ENCODE data around the gene KCNK4. TPM values are rescaled to one million over a fixed set of nuclear protein-coding genes. Genes with fewer than 3 reads are reported as not detected.
A peak's percentile ranks its signal among the peaks of the same experiment; 100 is the strongest.

KCNK4 gene
- total RNA-seq, 2 donors from 2014 or later = not detected

- TF ChIP-seq, protein P1, sequence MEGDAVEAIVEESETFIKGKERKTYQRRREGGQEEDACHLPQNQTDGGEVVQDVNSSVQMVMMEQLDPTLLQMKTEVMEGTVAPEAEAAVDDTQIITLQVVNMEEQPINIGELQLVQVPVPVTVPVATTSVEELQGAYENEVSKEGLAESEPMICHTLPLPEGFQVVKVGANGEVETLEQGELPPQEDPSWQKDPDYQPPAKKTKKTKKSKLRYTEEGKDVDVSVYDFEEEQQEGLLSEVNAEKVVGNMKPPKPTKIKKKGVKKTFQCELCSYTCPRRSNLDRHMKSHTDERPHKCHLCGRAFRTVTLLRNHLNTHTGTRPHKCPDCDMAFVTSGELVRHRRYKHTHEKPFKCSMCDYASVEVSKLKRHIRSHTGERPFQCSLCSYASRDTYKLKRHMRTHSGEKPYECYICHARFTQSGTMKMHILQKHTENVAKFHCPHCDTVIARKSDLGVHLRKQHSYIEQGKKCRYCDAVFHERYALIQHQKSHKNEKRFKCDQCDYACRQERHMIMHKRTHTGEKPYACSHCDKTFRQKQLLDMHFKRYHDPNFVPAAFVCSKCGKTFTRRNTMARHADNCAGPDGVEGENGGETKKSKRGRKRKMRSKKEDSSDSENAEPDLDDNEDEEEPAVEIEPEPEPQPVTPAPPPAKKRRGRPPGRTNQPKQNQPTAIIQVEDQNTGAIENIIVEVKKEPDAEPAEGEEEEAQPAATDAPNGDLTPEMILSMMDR (IDR thresholded peaks at IDR 0.05) = no peak
- Histone ChIP-seq H3K36me3 (no peaks in the 10 kb centered on the region), H3K27ac (no peak overlapping the region), H3K9me3 (no peaks in the 10 kb centered on the region), H3K4me1 (ENCODE audit: control insufficient read depth in 1 of 2, low read depth in 2 of 2) (peaks cover 15 to 19% of the 10 kb centered on the region in 2 donors), H3K27me3 (replicated peaks; ENCODE audit: insufficient read depth) (peaks cover 21% of the 10 kb centered on the region), H3K4me3 (peak overlapping the region; percentile 61)
- no peak for ATAC-seq (ENCODE audit: insufficient number of reproducible peaks, low FRiP score, low read depth)
- DNase-seq (ENCODE audit: low spot score) = no peak
Observed at GRCh38 chr11:64292460-64293254, 1.6 kb downstream of the KCNK4 start.

DNA sequence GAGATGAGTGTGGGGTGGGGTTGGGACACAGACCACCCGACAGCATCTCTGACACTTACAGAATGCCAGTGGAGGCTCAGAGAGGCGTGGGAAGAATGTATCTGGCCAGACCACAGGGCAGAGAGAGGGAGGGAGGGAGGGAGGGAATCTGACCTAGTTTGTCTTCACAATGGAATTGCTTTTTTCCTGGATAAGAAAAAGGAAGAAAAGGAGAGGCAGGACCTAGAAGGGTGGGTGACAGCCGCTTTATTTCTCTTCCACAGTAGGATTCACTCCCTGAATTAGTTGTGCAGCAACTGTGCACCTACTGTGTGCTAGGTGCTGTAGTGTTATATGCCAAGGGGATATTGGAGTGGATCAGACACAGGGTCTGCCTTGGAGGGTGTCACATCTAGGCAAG is 3.7 kb downstream of the KCNK4 start:
- no peak for DNase-seq (ENCODE audit: low spot score)
- no peak overlapping the region for H3K4me3 ChIP-seq
- ATAC-seq (ENCODE audit: insufficient number of reproducible peaks, low FRiP score, low read depth) = no peak
- TF ChIP-seq, protein P1 (IDR thresholded peaks at IDR 0.05) = no peak
- peaks cover 30% of the 10 kb centered on the region for H3K27me3 ChIP-seq (replicated peaks; ENCODE audit: insufficient read depth)
- peaks cover 19 to 28% of the 10 kb centered on the region in 2 donors for H3K4me1 ChIP-seq (ENCODE audit: control insufficient read depth in 1 of 2, low read depth in 2 of 2)
- H3K36me3 ChIP-seq = no peaks in the 10 kb centered on the region
- no peaks in the 10 kb centered on the region for H3K9me3 ChIP-seq
- no peak overlapping the region for H3K27ac ChIP-seq

- ATAC-seq (ENCODE audit: insufficient number of reproducible peaks, low FRiP score, low read depth) = no peak
- TF ChIP-seq, protein P1 (IDR thresholded peaks at IDR 0.05) = no peak
- H3K27me3 ChIP-seq (replicated peaks; ENCODE audit: insufficient read depth) = peaks cover 30% of the 10 kb centered on the region
- no peak overlapping the region for H3K27ac ChIP-seq
- DNase-seq (ENCODE audit: low spot score) = no peak
- no peaks in the 10 kb centered on the region for H3K9me3 ChIP-seq
- H3K4me1 ChIP-seq (ENCODE audit: control insufficient read depth in 1 of 2, low read depth in 2 of 2) = peaks cover 26 to 38% of the 10 kb centered on the region in 2 donors
- no peaks in the 10 kb centered on the region for H3K36me3 ChIP-seq
- H3K4me3 ChIP-seq = no peak overlapping the region
Observed at GRCh38 chr11:64295760-64296159, 4.7 kb downstream of the KCNK4 start.

GRCh38 chr11:64296236-64296635 is 5.1 kb downstream of the KCNK4 start:
- TF ChIP-seq, protein P1 (IDR thresholded peaks at IDR 0.05) = no peak
- no peaks in the 10 kb centered on the region for H3K36me3 ChIP-seq
- ATAC-seq (ENCODE audit: insufficient number of reproducible peaks, low FRiP score, low read depth) (no peak), DNase-seq (ENCODE audit: low spot score) (no peak)
- H3K27me3 ChIP-seq (replicated peaks; ENCODE audit: insufficient read depth) = peaks cover 30% of the 10 kb centered on the region
- no peak overlapping the region for H3K27ac ChIP-seq
- no peak overlapping the region for H3K4me3 ChIP-seq
- peaks cover 27 to 41% of the 10 kb centered on the region in 2 donors for H3K4me1 ChIP-seq (ENCODE audit: control insufficient read depth in 1 of 2, low read depth in 2 of 2)
- H3K9me3 ChIP-seq = no peaks in the 10 kb centered on the region

DNA sequence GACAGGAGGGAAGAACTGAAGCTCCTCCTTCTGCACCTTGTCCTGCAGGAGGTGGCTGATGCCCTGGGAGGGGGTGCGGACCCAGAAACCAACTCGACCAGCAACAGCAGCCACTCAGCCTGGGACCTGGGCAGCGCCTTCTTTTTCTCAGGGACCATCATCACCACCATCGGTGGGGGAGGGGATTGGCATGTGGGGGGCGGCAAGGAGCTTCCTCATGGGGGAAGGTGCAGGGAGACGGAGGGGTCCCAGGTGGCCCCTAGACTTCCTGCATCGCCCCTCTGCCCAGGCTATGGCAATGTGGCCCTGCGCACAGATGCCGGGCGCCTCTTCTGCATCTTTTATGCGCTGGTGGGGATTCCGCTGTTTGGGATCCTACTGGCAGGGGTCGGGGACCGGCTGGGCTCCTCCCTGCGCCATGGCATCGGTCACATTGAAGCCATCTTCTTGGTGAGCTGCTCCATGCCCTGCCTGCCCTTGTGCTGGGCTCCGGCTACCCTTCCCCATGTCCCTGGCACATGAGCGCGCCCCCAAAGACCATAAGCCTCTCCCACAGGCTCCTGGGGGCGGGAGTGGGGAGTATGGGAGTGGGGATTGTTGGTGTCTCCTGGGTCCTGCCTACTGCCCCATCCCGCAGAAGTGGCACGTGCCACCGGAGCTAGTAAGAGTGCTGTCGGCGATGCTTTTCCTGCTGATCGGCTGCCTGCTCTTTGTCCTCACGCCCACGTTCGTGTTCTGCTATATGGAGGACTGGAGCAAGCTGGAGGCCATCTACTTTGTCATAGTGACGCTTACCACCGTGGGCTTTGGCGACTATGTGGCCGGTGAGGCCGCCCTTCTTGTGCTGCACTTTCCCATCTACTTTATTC is 6.0 kb downstream of the KCNK4 start:
- peaks cover 30% of the 10 kb centered on the region for H3K27me3 ChIP-seq (replicated peaks; ENCODE audit: insufficient read depth)
- no peak overlapping the region for H3K27ac ChIP-seq
- ATAC-seq (ENCODE audit: insufficient number of reproducible peaks, low FRiP score, low read depth) (no peak), DNase-seq (ENCODE audit: low spot score) (no peak)
- H3K4me3 ChIP-seq = no peak overlapping the region
- H3K36me3 ChIP-seq = no peaks in the 10 kb centered on the region
- H3K4me1 ChIP-seq (ENCODE audit: control insufficient read depth in 1 of 2, low read depth in 2 of 2) = peaks cover 19 to 34% of the 10 kb centered on the region in 2 donors
- TF ChIP-seq, protein P1 (IDR thresholded peaks at IDR 0.05) = no peak
- no peaks in the 10 kb centered on the region for H3K9me3 ChIP-seq
